LNCaP clone FGC (cell line): ENCODE measurements around the gene TMEM89.
A peak's percentile ranks its signal among the peaks of the same experiment; 100 is the strongest.

ENCODE experiments used
- DNase-seq: peaks from one replicate; pipeline ENCODE4 v3.0.0-alpha.2; 2011; ENCODE audit warnings: low read depth
- H3K4me3 ChIP-seq: 2 replicates; pipeline ENCODE4 v1.5.1; 2011; ENCODE audit warnings: mild to moderate bottlenecking, low read depth, low read length, control low read depth
- TF ChIP-seq, protein P1 (sequence below): IDR thresholded peaks from 2 replicates; pipeline ENCODE4 v1.5.1; 2012; ENCODE audit warnings: mild to moderate bottlenecking; ENCODE audit not compliant: control insufficient read depth, insufficient read depth; ENCODE audit errors: extremely low read depth

The TMEM89 gene

DNA sequence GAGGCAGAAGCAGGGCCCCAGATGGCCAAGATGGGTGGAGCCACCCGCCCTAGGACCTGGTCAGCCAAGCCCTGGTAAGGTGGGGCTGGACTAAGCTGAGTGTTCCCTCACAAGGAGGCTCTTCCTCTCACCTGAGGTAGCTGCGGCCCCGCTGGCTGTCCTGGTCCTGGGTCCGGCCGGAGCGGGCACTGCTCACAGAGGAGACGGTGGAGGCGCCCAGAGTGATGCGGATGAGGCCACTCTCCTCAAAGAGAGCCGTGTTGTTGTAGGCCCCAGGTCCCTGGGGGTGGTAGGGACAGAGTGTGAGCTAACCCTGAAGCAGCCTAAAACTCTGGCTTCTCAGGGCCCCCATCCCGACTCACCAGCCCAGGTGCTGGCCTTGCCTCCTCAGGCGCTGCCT, 21.0 kb upstream of the TMEM89 start:
- TF ChIP-seq, protein P1, sequence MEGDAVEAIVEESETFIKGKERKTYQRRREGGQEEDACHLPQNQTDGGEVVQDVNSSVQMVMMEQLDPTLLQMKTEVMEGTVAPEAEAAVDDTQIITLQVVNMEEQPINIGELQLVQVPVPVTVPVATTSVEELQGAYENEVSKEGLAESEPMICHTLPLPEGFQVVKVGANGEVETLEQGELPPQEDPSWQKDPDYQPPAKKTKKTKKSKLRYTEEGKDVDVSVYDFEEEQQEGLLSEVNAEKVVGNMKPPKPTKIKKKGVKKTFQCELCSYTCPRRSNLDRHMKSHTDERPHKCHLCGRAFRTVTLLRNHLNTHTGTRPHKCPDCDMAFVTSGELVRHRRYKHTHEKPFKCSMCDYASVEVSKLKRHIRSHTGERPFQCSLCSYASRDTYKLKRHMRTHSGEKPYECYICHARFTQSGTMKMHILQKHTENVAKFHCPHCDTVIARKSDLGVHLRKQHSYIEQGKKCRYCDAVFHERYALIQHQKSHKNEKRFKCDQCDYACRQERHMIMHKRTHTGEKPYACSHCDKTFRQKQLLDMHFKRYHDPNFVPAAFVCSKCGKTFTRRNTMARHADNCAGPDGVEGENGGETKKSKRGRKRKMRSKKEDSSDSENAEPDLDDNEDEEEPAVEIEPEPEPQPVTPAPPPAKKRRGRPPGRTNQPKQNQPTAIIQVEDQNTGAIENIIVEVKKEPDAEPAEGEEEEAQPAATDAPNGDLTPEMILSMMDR = no peak
- H3K4me3 ChIP-seq = no peak overlapping the region

DNA sequence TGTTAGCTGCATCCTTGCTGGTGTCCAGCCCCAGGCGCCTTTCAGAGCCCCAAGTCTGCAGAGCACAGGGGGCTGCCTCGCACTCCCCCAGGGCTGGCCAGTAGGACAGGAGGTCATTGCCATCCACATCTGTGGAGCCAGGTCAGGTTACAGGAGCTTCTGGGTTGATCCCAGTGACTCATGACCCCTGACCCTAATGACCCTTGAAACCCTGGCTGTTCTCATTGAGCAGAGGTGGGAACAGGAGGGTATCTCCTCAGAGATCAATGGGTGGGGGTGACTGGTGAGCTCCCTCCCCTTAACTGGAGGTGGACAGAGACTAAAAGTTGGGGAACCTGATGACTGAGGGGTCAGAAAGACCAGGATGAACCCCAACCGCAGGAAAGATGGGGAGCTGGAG, 19.8 kb upstream of the TMEM89 start:
- H3K4me3 ChIP-seq = no peak overlapping the region
- TF ChIP-seq, protein P1 = no peak
- DNase-seq = no peak

More for the DNA sequence above, 21.0 kb upstream of the TMEM89 start:
- DNase-seq = no peak

GRCh38 chr3:48639944-48640606, 18.5 kb upstream of the TMEM89 start:
- no peak for DNase-seq
- H3K4me3 ChIP-seq = no peak overlapping the region
- TF ChIP-seq, protein P1 = no peak

DNA sequence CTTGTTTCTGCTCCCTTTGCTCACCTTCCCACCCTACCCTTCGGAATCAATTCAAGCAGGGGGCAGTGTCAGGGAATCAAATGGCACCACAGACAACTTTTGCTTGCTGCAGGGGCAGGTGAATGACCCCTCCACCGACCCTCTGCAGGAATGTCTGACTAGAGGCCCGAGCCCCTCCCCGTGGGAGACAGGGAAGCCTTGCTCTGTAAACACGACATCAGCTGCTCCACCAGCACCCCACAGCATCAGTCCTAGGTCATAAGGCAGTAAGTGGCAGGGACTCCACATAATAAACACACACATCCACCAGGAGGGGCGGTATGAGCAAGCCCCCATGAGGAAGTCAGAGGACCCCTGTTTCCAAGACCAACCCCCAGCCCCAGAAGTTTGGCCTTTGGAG, 15.7 kb upstream of the TMEM89 start:
- DNase-seq = no peak
- TF ChIP-seq, protein P1 = no peak

GRCh38 chr3:48636149-48636655, 14.6 kb upstream of the TMEM89 start:
- peak overlapping the region; percentile 95 for H3K4me3 ChIP-seq
- no peak for DNase-seq
- TF ChIP-seq, protein P1 = no peak

More for the DNA sequence above, 15.7 kb upstream of the TMEM89 start:
- H3K4me3 ChIP-seq = no peak overlapping the region

GRCh38 chr3:48635222-48636021, 13.9 kb upstream of the TMEM89 start, which contains the start of gene SLC26A6:
SLC26A6 (minus strand) TSS chr3:48635461; CDS start chr3:48635393, 68 bp downstream.
- peak; percentile 86 for DNase-seq
- TF ChIP-seq, protein P1 = peak; percentile 45
- H3K4me3 ChIP-seq = peak within 1 kb of the TSS; percentile 95
